WERI-Rb-1 (cell line): ENCODE results near the gene RBMS3.

Experiments used
- DNase-seq: peaks from one replicate; pipeline ENCODE4 v3.0.0-alpha.2; 2020
- H3K27ac ChIP-seq: fragments of 250-450 bp; sonication (Bioruptor Pico); 2 replicates; pipeline ENCODE4 v1.5.1; 2020; ENCODE audit warnings: mild to moderate bottlenecking, moderate library complexity
- H3K27me3 ChIP-seq: fragments of 250-450 bp; sonication (Bioruptor Pico); 2 replicates; pipeline ENCODE4 v1.5.1; 2021; ENCODE audit warnings: mild to moderate bottlenecking, low read depth, moderate library complexity; ENCODE audit not compliant: insufficient read depth, severe bottlenecking
- H3K36me3 ChIP-seq: fragments of 250-450 bp; sonication (Bioruptor Pico); 2 replicates; pipeline ENCODE4 v1.5.1; 2020; ENCODE audit warnings: mild to moderate bottlenecking, moderate library complexity
- H3K4me3 ChIP-seq: 2 replicates; pipeline ENCODE4 v1.5.1; 2011; ENCODE audit warnings: low read depth, mild to moderate bottlenecking, control low read depth, low read length
- H3K9me3 ChIP-seq: fragments of 250-450 bp; sonication (Bioruptor Pico); 2 replicates; pipeline ENCODE4 v1.5.1; 2021; ENCODE audit warnings: mild to moderate bottlenecking, moderate library complexity; ENCODE audit not compliant: severe bottlenecking
- CTCF ChIP-seq: IDR thresholded peaks from 2 replicates; pipeline ENCODE4 v1.5.1; 2011; ENCODE audit warnings: low read depth, mild to moderate bottlenecking, control low read depth, inconsistent platforms, low read length

RBMS3 gene

GRCh38 chr3:29694783-29695182, 413.9 kb downstream of the RBMS3 start:
- DNase-seq, result no peak
- no peak for TF ChIP-seq CTCF
- H3K4me3 ChIP-seq, result no peak overlapping the region

GRCh38 chr3:29695201-29695600, 414.3 kb downstream of the RBMS3 start:
- Histone ChIP-seq H3K27ac (no peak overlapping the region), H3K4me3 (no peak overlapping the region), H3K27me3 (no peaks in the 10 kb centered on the region), H3K9me3 (no peaks in the 10 kb centered on the region), H3K36me3 (no peaks in the 10 kb centered on the region)
- no peak for DNase-seq
- TF ChIP-seq CTCF, result no peak

More at GRCh38 chr3:29694783-29695182, 413.9 kb downstream of the RBMS3 start:
- Histone ChIP-seq H3K9me3 (no peaks in the 10 kb centered on the region), H3K36me3 (no peaks in the 10 kb centered on the region), H3K27ac (no peak overlapping the region), H3K27me3 (no peaks in the 10 kb centered on the region)

GRCh38 chr3:29695643-29696198, 414.9 kb downstream of the RBMS3 start:
- H3K4me3 ChIP-seq, result no peak overlapping the region
- no peaks in the 10 kb centered on the region for H3K27me3 ChIP-seq
- no peaks in the 10 kb centered on the region for H3K9me3 ChIP-seq
- no peak for TF ChIP-seq CTCF
- H3K36me3 ChIP-seq, result no peaks in the 10 kb centered on the region
- no peak for DNase-seq
- H3K27ac ChIP-seq, result no peak overlapping the region

GRCh38 chr3:29696311-29696710, 415.4 kb downstream of the RBMS3 start:
- no peak overlapping the region for H3K4me3 ChIP-seq
- TF ChIP-seq CTCF, result no peak
- no peaks in the 10 kb centered on the region for H3K27me3 ChIP-seq
- H3K36me3 ChIP-seq, result no peaks in the 10 kb centered on the region
- H3K9me3 ChIP-seq, result no peaks in the 10 kb centered on the region
- no peak overlapping the region for H3K27ac ChIP-seq
- no peak for DNase-seq

GRCh38 chr3:29697989-29698388, 417.1 kb downstream of the RBMS3 start:
- no peak for TF ChIP-seq CTCF
- H3K27me3 ChIP-seq, result no peaks in the 10 kb centered on the region
- no peak for DNase-seq
- no peak overlapping the region for H3K27ac ChIP-seq
- no peak overlapping the region for H3K4me3 ChIP-seq
- H3K9me3 ChIP-seq, result no peaks in the 10 kb centered on the region
- H3K36me3 ChIP-seq, result no peaks in the 10 kb centered on the region

- H3K27ac ChIP-seq, result no peak overlapping the region
- H3K4me3 ChIP-seq, result no peak overlapping the region
- H3K27me3 ChIP-seq, result no peaks in the 10 kb centered on the region
- H3K9me3 ChIP-seq, result no peaks in the 10 kb centered on the region
- no peaks in the 10 kb centered on the region for H3K36me3 ChIP-seq
- no peak for DNase-seq
- TF ChIP-seq CTCF, result no peak
Measured at GRCh38 chr3:29700256-29700655, 419.4 kb downstream of the RBMS3 start.
